Activated naive CD8-positive, alpha-beta T cell treated with anti-CD3 and anti-CD28 coated beads for 36 hours (primary cell): ENCODE measurements around the gene UHRF2. TPM values are rescaled to one million over a fixed set of nuclear protein-coding genes. Genes with fewer than 3 reads are reported as not detected.
"Not testable (repeated sequence)": the region's sequence is repeated elsewhere in the genome, so short reads cannot be mapped to it uniquely, and the experiment has no call there.

Experiments
- DNase-seq: peaks from one replicate; pipeline ENCODE4 v3.0.0; 2021
- H3K27ac Mint-ChIP-seq: one replicate; pipeline ENCODE4 v1.8.0; 2022; ENCODE audit warnings: mild to moderate bottlenecking, moderate library complexity, mixed read lengths
- H3K27me3 Mint-ChIP-seq: one replicate; pipeline ENCODE4 v1.8.0; 2022; ENCODE audit warnings: mild to moderate bottlenecking, mixed read lengths
- H3K36me3 Mint-ChIP-seq: one replicate; pipeline ENCODE4 v1.8.0; 2021; ENCODE audit warnings: mild to moderate bottlenecking, mixed read lengths
- H3K4me1 Mint-ChIP-seq: one replicate; pipeline ENCODE4 v1.8.0; 2021; ENCODE audit warnings: mixed read lengths
- H3K4me3 Mint-ChIP-seq: one replicate; pipeline ENCODE4 v1.8.0; 2022; ENCODE audit warnings: mild to moderate bottlenecking, moderate library complexity, mixed read lengths
- H3K9me3 Mint-ChIP-seq: one replicate; pipeline ENCODE4 v1.8.0; 2022; ENCODE audit warnings: mixed read lengths
- total RNA-seq, 2 experiments: library from RNA; stranded (reverse); gene quantifications; one replicate each; pipeline ENCODE4 v1.2.3, GENCODE V29; 2021

The UHRF2 gene
- total RNA-seq, 2 experiments from 2014 or later: 42.3 to 44.3 TPM

DNA sequence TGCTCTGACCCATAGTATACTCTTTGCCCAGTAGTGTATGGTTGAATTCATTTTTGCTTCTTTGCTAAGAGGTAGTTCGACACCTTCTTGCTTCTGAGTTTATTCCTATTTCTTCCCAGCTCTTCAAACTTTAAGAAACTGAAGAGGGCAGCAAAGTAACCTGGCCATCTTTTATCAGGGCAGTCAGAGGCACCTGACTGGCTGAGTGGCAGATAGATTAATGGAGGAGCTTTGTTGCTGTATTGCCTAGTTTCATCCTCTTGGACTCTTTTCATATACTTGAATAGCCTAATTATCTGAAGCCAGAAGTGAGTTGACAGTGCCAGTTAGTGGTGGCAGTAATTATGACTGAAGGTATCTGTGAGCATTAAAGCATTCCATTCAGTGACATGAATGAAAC lies 82.5 kb downstream of the UHRF2 start:
- no peaks in the 10 kb centered on the region for H3K9me3 Mint-ChIP-seq
- H3K4me1 Mint-ChIP-seq: peaks cover 6% of the 10 kb centered on the region
- H3K36me3 Mint-ChIP-seq: peaks cover 14% of the 10 kb centered on the region
- H3K27ac Mint-ChIP-seq: peak overlapping the region; percentile 45
- H3K27me3 Mint-ChIP-seq: no peaks in the 10 kb centered on the region
- no peak overlapping the region for H3K4me3 Mint-ChIP-seq
- no peak for DNase-seq

- no peak overlapping the region for H3K27ac Mint-ChIP-seq
- no peak overlapping the region for H3K4me3 Mint-ChIP-seq
- no peak for DNase-seq
- H3K27me3 Mint-ChIP-seq: no peaks in the 10 kb centered on the region
- H3K9me3 Mint-ChIP-seq: no peaks in the 10 kb centered on the region
- peaks cover 5% of the 10 kb centered on the region for H3K4me1 Mint-ChIP-seq
- H3K36me3 Mint-ChIP-seq: peaks cover 14% of the 10 kb centered on the region
Observed at GRCh38 chr9:6498982-6499381, 86.0 kb downstream of the UHRF2 start.

DNA sequence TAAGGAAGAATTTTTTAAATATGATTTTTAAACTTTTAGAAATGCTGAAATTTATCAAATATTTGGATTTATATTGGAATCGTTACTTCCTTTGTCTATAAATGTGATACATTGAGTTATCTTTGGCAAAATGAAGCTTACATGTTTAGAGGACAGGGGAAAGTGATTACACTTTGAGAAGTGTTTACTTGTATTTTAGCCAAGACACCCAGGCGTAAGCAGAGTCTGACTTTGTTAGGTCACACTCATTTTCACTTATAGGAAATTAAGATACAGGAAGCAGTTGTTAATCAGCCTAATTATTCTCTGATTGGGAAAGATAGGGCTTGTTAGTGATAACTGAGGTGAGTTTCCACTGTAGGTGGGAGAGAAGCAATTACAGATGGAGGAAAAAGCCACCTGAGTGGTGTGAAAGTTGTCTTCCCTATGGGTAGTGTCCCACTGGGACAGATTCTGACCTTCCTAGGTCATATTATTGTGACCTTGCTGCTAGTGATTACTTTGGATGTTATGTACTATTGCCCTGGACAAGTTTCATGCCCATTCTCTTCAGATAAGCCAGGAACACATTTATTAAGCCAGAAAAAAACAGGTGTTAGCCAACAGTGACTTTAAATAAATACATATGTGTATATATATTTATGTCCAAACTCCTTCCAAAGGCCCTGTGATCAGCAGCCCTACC lies 88.7 kb downstream of the UHRF2 start:
- H3K36me3 Mint-ChIP-seq: peaks cover 30% of the 10 kb centered on the region
- H3K4me3 Mint-ChIP-seq: no peak overlapping the region
- H3K27me3 Mint-ChIP-seq: no peaks in the 10 kb centered on the region
- H3K4me1 Mint-ChIP-seq: peaks cover 5% of the 10 kb centered on the region
- no peak for DNase-seq
- no peak overlapping the region for H3K27ac Mint-ChIP-seq
- H3K9me3 Mint-ChIP-seq: no peaks in the 10 kb centered on the region

DNA sequence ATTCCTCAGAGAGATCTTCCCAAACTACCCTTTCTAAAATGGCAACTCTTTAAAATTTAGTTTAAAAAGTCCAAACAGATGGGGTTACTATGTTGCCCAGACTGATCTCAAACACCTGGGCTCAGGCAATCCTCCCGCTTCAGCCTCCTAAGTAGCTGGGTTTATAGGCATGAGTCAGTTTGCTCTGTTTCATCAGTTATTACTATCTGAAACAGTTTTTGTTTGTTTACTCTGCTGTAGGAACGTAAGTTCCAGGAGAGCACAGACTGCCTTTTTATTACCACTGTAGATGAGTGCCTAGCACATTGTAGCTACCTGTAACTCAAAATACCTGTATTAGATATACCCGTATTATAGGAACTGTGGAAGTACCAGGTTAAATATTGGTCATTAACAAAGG lies 89.4 kb downstream of the UHRF2 start:
- peaks cover 5% of the 10 kb centered on the region for H3K4me1 Mint-ChIP-seq
- H3K9me3 Mint-ChIP-seq: no peaks in the 10 kb centered on the region
- peaks cover 34% of the 10 kb centered on the region for H3K36me3 Mint-ChIP-seq
- DNase-seq: no peak
- no peak overlapping the region for H3K4me3 Mint-ChIP-seq
- no peak overlapping the region for H3K27ac Mint-ChIP-seq
- H3K27me3 Mint-ChIP-seq: no peaks in the 10 kb centered on the region

GRCh38 chr9:6506571-6506970 lies 93.6 kb downstream of the UHRF2 start:
- Mint-ChIP-seq H3K9me3 (peaks cover 5% of the 10 kb centered on the region), H3K27ac (no peak overlapping the region), H3K27me3 (no peaks in the 10 kb centered on the region), H3K4me3 (no peak overlapping the region), H3K4me1 (peaks cover 3% of the 10 kb centered on the region), H3K36me3 (peaks cover 49% of the 10 kb centered on the region)
- DNase-seq: no peak

DNA sequence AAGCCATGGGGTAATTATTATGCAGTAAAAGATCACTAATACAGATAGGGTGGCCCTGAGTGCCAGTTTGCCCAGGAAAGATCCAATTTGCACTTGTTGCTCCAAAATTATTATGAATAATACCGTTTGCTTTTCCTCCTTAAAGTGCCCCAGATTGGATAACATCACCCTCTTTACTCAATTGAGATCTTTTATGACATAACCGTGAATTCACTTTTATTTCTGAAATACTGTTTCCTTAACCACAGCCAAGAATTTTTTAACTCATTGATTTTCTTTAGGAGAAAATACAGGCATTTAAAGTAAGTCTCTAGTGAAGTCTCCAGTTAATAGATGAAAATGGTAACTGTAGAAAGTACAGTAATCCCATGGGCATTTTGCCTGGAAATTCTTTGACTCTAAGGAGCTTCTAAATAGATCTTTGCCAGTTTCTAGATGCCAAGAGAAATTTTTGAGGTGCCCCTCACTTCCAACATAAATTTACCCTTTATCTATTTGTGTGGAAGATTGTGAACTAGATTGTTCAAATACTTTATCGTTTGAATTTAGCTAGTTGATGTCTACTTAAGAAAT lies 99.2 kb downstream of the UHRF2 start:
- H3K36me3 Mint-ChIP-seq: peaks cover 30% of the 10 kb centered on the region

DNA sequence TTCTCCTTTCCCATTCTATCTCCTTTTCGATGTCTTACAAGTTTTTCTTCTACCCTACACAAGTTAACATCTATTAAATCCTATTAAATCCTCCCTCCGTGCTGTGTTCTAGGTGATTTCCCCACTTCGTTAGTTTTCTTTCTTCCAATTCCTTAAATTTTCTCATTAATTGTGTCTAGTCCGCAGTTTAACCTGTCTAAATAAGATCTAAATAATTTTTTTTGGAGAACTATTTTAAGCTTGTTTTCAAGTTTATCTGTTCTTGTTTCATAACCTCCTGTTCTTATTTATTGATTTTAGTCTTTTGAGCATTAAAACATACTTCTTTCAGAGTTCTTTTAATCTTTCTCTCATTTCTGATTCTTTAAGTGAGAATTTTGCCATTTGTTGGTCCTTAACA lies 109.3 kb downstream of the UHRF2 start:
- Mint-ChIP-seq H3K36me3 (peaks cover 46% of the 10 kb centered on the region), H3K4me3 (no peak overlapping the region), H3K9me3 (peaks cover 26% of the 10 kb centered on the region), H3K27ac (no peak overlapping the region), H3K4me1 (no peaks in the 10 kb centered on the region), H3K27me3 (no peaks in the 10 kb centered on the region)
- DNase-seq: no peak

More for the DNA sequence above, 99.2 kb downstream of the UHRF2 start:
- DNase-seq: no peak
- Mint-ChIP-seq H3K4me1 (peaks cover 3% of the 10 kb centered on the region), H3K9me3 (peaks cover 5% of the 10 kb centered on the region), H3K27me3 (no peaks in the 10 kb centered on the region), H3K4me3 (no peak overlapping the region), H3K27ac (no peak overlapping the region)

DNA sequence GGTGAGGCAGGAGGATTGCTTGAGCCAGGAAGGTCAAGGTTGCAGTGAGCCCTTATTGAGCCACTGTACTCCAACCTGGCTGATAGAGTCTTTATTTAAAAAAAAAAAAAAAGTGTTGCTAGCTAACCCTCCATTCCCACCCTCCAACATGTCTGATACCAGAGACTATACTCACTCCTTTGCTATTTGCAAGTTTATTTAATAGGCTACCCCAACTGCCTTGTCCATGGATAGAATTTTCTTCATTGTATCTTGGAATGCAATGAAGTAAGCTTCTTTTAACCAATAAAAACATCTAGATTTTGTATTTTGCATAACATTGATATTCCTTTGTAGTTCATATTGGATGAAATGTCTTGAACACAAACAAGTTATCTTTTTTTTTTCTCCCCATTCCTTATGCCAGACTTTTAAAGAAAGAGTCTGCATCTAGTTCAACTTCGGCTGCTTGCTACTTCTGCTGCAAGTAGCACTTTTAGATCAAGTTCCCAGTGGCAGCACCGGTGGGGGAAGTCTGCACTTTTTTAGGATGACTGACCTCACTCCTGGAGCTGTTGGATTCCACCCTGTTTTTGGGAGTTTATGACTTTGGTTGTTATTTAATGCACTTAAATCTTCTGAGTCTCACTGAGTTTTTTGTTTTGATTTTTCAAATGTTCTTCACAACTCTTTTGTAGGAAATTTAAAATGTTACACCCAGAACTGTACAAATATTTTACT lies 112.5 kb downstream of the UHRF2 start:
- Mint-ChIP-seq H3K27ac (no peak overlapping the region), H3K4me3 (no peak overlapping the region), H3K27me3 (no peaks in the 10 kb centered on the region), H3K36me3 (peaks cover 31% of the 10 kb centered on the region), H3K9me3 (peaks cover 19% of the 10 kb centered on the region), H3K4me1 (no peaks in the 10 kb centered on the region)
- DNase-seq: no peak

DNA sequence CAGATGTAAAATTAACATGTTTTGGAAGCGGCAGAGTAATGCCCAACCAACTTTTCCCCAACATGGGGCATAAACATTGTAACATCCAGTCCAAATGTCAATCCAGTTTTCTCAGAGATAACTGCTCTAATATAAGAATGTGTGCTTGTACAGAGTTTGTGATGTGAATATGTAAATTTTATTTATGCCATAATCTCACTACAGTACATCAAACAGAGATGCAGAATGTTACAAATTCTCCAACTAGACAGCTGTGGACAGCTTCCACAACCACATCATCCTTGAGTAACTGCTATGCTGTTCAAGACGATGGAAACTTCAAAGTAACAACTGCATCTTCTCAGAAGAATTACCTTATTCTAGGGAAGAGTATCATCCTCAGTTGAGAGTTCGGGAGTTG lies 122.6 kb downstream of the UHRF2 start:
- H3K4me3 Mint-ChIP-seq: no peak overlapping the region
- no peak for DNase-seq
- H3K27ac Mint-ChIP-seq: no peak overlapping the region
- no peaks in the 10 kb centered on the region for H3K36me3 Mint-ChIP-seq
- no peaks in the 10 kb centered on the region for H3K9me3 Mint-ChIP-seq
- peaks cover 4% of the 10 kb centered on the region for H3K4me1 Mint-ChIP-seq
- H3K27me3 Mint-ChIP-seq: no peaks in the 10 kb centered on the region

DNA sequence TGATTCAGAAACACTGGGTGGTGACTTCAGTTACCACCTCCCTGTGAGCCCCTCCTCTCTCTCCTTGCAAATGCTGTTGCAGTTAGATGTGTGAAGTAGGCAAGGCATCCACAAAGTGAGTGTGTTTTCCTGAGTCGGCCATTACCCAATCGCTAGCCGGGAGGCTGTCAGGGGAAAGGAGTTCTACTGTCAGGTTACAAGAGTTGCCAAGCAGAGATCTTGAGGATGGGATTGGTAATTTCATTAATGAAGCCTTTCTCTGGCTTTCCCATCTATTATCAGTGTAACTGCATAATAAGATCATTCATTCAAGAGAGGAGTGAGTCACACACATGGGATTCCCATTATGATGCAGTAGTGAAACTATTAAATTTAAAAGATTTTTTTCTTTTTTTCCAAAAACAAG lies 125.7 kb downstream of the UHRF2 start:
- H3K9me3 Mint-ChIP-seq: no peaks in the 10 kb centered on the region
- H3K4me1 Mint-ChIP-seq: peaks cover 4% of the 10 kb centered on the region
- H3K4me3 Mint-ChIP-seq: no peak overlapping the region
- H3K27ac Mint-ChIP-seq: no peak overlapping the region
- peaks cover 4% of the 10 kb centered on the region for H3K27me3 Mint-ChIP-seq
- no peaks in the 10 kb centered on the region for H3K36me3 Mint-ChIP-seq
- DNase-seq: no peak

DNA sequence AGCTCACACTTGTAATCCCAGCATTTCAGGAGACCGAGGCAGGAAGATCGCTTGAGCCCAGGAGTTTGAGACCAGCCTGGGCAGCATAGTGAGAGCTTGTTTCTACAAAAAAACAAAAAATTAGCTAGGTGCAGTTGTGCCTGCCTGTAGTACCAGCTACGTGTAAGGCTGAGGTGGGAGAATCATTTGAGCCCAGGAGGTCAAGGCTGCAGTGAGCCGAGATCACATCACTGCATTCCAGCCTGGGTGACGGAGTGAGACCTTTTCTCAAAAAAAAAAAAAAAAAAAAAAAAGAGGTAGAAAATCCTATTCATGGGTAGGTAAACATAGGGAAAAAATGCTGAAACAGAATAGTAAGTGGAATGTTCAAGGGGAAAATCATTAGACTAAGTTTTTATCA lies 129.6 kb downstream of the UHRF2 start:
- not testable (repeated sequence) for H3K27ac Mint-ChIP-seq, H3K9me3 Mint-ChIP-seq

DNA sequence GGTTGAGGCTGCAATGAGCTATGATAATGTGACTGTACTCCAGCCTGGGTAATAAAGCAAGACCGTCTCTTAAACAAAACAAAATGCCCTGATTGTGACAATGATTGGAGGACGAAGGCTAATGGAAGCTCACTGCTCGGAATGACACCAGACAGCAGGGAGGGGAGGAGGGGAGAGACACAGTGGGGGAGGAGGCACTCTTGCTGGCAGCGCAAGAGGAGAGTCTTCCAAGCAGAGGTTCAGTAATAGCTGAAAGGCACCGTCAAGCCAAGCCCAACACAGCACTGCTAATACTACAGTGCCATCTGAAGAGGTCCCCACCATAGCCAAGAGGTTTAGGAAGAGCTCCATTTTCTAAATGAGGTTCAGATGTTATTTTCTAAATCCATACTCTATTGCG lies 130.2 kb downstream of the UHRF2 start:
- H3K36me3 Mint-ChIP-seq: no peaks in the 10 kb centered on the region
- H3K4me3 Mint-ChIP-seq: no peak overlapping the region
- no peak overlapping the region for H3K27ac Mint-ChIP-seq
- H3K27me3 Mint-ChIP-seq: peaks cover 4% of the 10 kb centered on the region
- H3K4me1 Mint-ChIP-seq: peaks cover 4% of the 10 kb centered on the region
- no peak for DNase-seq
- no peaks in the 10 kb centered on the region for H3K9me3 Mint-ChIP-seq

More for the DNA sequence above, 129.6 kb downstream of the UHRF2 start:
- not testable (repeated sequence) for H3K36me3 Mint-ChIP-seq, DNase-seq, H3K4me3 Mint-ChIP-seq, H3K4me1 Mint-ChIP-seq, H3K27me3 Mint-ChIP-seq

DNA sequence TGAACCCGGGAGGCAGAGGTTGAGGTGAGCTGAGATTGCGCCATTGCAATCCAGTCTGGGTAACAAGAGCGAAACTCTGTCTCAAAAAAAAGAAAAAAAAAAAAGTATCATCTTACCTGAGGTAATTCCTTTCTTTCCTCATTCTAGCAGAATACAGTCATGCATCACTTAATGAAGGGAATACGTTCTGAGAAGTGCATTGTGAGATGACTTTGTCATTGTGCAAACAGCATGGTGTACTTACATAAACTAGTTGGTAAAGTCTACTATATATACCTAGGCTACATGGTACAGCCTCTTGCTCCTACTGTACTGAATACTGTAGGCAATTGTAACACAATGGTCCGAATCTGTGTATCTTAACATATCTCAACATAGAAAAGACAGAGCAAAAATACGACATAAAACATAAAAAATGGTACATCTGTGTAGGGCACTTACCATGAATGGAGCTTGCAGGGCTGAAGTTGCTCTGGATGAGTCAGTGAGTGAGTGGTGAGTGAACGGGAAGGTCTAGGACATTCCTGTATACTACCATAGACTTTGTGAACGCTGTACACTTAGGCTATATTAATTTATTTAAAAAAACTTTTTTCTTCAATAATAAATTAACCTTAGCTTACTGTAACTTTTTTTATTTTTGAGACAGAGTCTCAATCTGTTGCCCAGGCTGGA lies 132.2 kb downstream of the UHRF2 start:
- Mint-ChIP-seq H3K27me3 (peaks cover 4% of the 10 kb centered on the region), H3K36me3 (no peaks in the 10 kb centered on the region), H3K4me1 (no peaks in the 10 kb centered on the region), H3K4me3 (no peak overlapping the region), H3K27ac (no peak overlapping the region), H3K9me3 (no peaks in the 10 kb centered on the region)
- DNase-seq: no peak

DNA sequence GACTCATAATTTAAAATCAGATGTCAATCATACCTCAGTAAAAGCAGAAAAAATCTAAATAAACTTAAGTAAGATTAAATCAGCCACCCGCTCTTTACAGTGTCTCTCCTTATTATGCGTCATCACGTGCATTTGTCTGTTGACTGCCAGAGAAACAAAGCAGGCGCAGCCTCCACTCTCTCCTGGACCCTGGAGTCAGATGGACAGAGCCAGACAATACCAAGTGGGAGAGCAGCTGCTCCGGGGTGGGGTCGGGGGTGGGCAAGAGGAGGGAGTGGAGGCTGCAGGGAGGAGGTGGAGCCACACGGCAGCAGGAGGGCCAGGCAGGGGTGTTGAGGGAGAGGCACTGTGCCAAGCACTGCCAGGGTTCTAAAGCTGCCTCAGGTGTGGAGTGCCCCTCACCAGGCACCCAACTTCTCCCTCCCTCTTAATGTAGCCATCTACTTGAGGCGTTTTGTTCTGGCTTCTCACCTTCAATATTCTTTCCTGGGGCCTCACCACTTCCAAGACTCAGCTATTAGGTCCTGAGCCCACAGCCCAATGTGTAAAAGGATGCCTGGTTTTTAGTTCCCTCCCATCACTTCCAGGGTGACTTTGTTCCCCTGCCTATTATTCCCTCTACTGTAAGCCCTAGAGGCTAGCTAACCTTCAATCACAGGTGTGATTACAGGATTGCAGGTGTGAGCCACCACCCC lies 136.3 kb downstream of the UHRF2 start:
- Mint-ChIP-seq H3K9me3 (no peaks in the 10 kb centered on the region), H3K36me3 (no peaks in the 10 kb centered on the region), H3K27me3 (peaks cover under 1% of the 10 kb centered on the region), H3K4me3 (no peak overlapping the region), H3K27ac (no peak overlapping the region), H3K4me1 (peaks cover 2% of the 10 kb centered on the region)
- no peak for DNase-seq

GRCh38 chr9:6551136-6551535 lies 138.1 kb downstream of the UHRF2 start:
- Mint-ChIP-seq H3K27ac (no peak overlapping the region), H3K4me1 (peaks cover 2% of the 10 kb centered on the region), H3K27me3 (peaks cover 3% of the 10 kb centered on the region), H3K4me3 (no peak overlapping the region), H3K9me3 (no peaks in the 10 kb centered on the region), H3K36me3 (no peaks in the 10 kb centered on the region)
- DNase-seq: no peak
